C4-2B (cell line): ENCODE results near the gene MISFA.

Experiments
- H3K27ac ChIP-seq: fragments of 450-650 bp; 2 replicates; pipeline ENCODE4 v1.5.1; 2017
- CTCF ChIP-seq: fragments of 450-650 bp; conservative IDR thresholded peaks from 2 replicates; pipeline ENCODE4 v1.5.1; 2017; ENCODE audit warnings: mild to moderate bottlenecking
- ZFX ChIP-seq: fragments of 450-650 bp; IDR thresholded peaks from 2 replicates; pipeline ENCODE4 v1.6.1; 2017

MISFA gene

GRCh38 chr11:18608376-18608775 is 8.8 kb downstream of the MISFA start:
- no peak overlapping the region for H3K27ac ChIP-seq
- TF ChIP-seq CTCF (no peak), ZFX (no peak)

GRCh38 chr11:18611196-18611595 is 11.6 kb downstream of the MISFA start:
- TF ChIP-seq ZFX (no peak), CTCF (no peak)
- H3K27ac ChIP-seq: no peak overlapping the region

- H3K27ac ChIP-seq: no peak overlapping the region
- TF ChIP-seq CTCF (no peak), ZFX (no peak)
These were observed 12.8 kb downstream of the MISFA start for GRCh38 chr11:18612394-18612793.

DNA sequence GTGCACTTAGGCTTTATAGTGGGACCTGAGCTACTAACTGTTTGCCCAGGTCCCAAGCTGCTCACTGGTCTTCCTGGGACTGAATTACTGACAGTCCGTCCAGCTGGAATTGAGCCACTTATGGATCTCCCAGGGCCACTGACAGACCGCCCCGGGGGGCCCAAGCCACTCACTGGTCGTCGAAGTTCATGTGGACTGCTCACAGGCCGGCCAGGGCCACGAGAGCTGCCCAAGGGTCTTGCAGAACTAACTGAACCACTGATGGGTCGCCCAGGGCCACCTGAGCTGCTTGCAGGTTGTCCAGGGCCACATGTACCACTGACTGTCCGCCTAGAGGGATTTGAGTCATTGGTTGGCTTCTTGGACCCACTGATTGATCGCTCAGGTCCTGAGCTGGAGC is 15.1 kb downstream of the MISFA start:
- H3K27ac ChIP-seq: no peak overlapping the region
- no peak for TF ChIP-seq ZFX
- no peak for TF ChIP-seq CTCF

- TF ChIP-seq CTCF: no peak
- TF ChIP-seq ZFX: no peak
- no peak overlapping the region for H3K27ac ChIP-seq
These were observed 16.2 kb downstream of the MISFA start for GRCh38 chr11:18615628-18616392.

- H3K27ac ChIP-seq: no peak overlapping the region
- TF ChIP-seq ZFX (no peak), CTCF (no peak)
These were observed 18.2 kb downstream of the MISFA start for GRCh38 chr11:18617688-18618341.

DNA sequence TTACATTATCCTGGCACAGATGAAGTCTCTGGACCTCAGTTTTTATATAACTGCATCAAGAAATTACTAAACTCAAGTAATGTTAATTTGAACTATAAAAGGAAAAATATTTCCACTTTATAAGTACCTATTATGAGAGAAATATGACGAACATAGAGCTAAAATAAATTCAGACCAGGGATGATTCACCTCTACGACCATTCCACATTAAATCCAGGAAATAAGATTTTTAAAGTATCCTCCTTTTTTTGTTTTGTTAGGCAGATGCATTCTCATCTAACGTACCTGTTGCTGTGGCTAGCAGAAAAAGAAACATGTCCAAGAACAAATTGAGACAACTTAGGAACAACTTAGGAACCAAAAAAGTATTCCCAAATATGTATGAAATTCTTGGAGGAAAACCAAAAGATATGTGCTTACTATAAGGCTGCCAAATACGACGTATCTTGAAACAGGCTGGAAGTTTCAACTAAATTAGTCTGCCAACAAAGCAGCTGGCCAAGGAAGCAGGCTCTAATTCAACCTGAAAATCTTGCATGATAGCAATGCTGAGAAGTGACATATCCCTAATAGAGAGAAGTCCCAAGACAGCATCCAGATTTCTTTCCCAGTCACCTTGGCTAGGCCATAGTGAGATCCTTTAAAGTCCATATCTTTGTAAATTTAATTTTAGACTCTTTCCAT is 18.9 kb downstream of the MISFA start:
- TF ChIP-seq CTCF (no peak), ZFX (no peak)
- H3K27ac ChIP-seq: no peak overlapping the region
